Dedifferentiated amniotic fluid mesenchymal stem cell (primary cell): Measurements from ENCODE around the gene RRP8.
A peak's percentile ranks its signal among the peaks of the same experiment; 100 is the strongest.

Experiments used
- DNase-seq: peaks from one replicate; pipeline ENCODE4 v3.0.0-alpha.2; 2016; ENCODE audit errors: extremely low spot score

Gene RRP8

GRCh38 chr11:6601041-6601461 lies 2.4 kb downstream of the RRP8 start:
- DNase-seq, result no peak

- no peak for DNase-seq
Observed at GRCh38 chr11:6599881-6600390, 3.5 kb downstream of the RRP8 start.

GRCh38 chr11:6599449-6599848 lies 4.0 kb downstream of the RRP8 start:
- DNase-seq, result no peak

- DNase-seq, result no peak
Observed at GRCh38 chr11:6598555-6598954, 4.9 kb downstream of the RRP8 start.

- DNase-seq, result no peak
Observed at GRCh38 chr11:6596239-6596877, 7.1 kb downstream of the RRP8 start.

GRCh38 chr11:6594142-6594768 lies 9.2 kb downstream of the RRP8 start:
- no peak for DNase-seq

- no peak for DNase-seq
Observed at GRCh38 chr11:6588018-6588417, 15.4 kb downstream of the RRP8 start.

- DNase-seq, result no peak
Observed at GRCh38 chr11:6587360-6587953, 16.0 kb downstream of the RRP8 start.

- no peak for DNase-seq
Observed at GRCh38 chr11:6586434-6587359, 16.7 kb downstream of the RRP8 start.

GRCh38 chr11:6584528-6584927 lies 18.9 kb downstream of the RRP8 start:
- no peak for DNase-seq

GRCh38 chr11:6583584-6583983 lies 19.8 kb downstream of the RRP8 start:
- DNase-seq, result no peak

- no peak for DNase-seq
Observed at GRCh38 chr11:6579681-6580080, 23.7 kb downstream of the RRP8 start.

GRCh38 chr11:6578134-6578533 lies 25.3 kb downstream of the RRP8 start:
- no peak for DNase-seq

- peak; percentile 36 for DNase-seq
Observed at GRCh38 chr11:6576471-6577373, 26.7 kb downstream of the RRP8 start.

GRCh38 chr11:6574816-6575715 lies 28.4 kb downstream of the RRP8 start:
- no peak for DNase-seq

GRCh38 chr11:6572215-6572614 lies 31.2 kb downstream of the RRP8 start:
- peak; percentile 49 for DNase-seq

GRCh38 chr11:6571434-6572008 lies 31.9 kb downstream of the RRP8 start:
- no peak for DNase-seq

GRCh38 chr11:6570691-6571427 lies 32.6 kb downstream of the RRP8 start:
- no peak for DNase-seq

- no peak for DNase-seq
Observed at GRCh38 chr11:6569706-6570105, 33.7 kb downstream of the RRP8 start.
